Activated T-helper 9 cell treated with anti-CD3 and anti-CD28 coated beads, Interleukin-2, amount 50 U/mL, for 16 hours (primary cell): ENCODE measurements around the gene RECQL.
"Not testable (repeated sequence)": the region's sequence is repeated elsewhere in the genome, so short reads cannot be mapped to it uniquely, and the experiment has no call there.

Experiments
- DNase-seq: peaks from one replicate; pipeline ENCODE4 v3.0.0-alpha.2; 2020; ENCODE audit warnings: low read depth

The RECQL gene

DNA sequence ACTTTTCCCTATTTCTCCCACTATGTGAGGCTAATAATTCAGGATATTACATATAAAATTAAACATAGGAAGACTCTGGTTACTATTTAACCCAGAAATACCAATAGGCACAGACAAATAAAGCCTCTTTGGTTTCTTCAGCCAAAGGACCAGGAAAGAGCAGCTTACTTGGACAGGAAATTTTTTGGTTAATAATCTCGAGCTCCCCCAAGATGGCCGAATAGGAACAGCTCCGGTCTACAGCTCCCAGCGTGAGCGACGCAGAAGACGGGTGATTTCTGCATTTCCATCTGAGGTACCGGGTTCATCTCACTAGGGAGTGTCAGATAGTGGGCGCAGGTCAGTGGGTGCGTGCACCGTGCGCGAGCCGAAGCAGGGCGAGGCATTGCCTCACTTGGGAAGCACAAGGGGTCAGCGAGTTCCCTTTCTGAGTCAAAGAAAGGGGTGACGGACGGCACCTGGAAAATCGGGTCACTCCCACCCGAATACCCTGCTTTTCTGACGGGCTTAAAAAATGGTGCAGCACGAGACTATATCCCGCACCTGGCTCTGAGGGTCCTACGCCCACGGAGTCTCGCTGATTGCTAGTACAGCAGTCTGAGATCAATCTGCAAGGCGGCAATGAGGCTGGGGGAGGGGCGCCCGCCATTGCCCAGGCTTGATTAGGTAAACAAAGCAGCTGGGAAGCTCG is 82.3 kb downstream of the RECQL start:
- not testable (repeated sequence) for DNase-seq
